Osteoblast (primary cell): ENCODE measurements around the gene DCAF11. TPM values are rescaled to one million over a fixed set of nuclear protein-coding genes. Genes with fewer than 3 reads are reported as not detected.

Experiments
- DNase-seq: peaks from one replicate; pipeline ENCODE4 v3.0.0; 2011; ENCODE audit warnings: low spot score, mixed read lengths; ENCODE audit not compliant: insufficient read length; ENCODE audit errors: missing footprints
- H2AFZ ChIP-seq: 2 replicates; pipeline ENCODE4 v1.6.0; 2011; ENCODE audit warnings: mild to moderate bottlenecking, low read length
- H3K27ac ChIP-seq: 2 replicates; pipeline ENCODE4 v1.5.1; 2011; ENCODE audit warnings: mild to moderate bottlenecking, low read depth, low read length, moderate library complexity
- H3K27me3 ChIP-seq: 2 replicates; pipeline ENCODE4 v1.6.0; 2012; ENCODE audit warnings: mild to moderate bottlenecking, control low read depth, inconsistent platforms, low read length, moderate library complexity; ENCODE audit not compliant: insufficient read depth
- H3K36me3 ChIP-seq: 2 replicates; pipeline ENCODE4 v1.5.1; 2011; ENCODE audit warnings: mild to moderate bottlenecking, low read length, control low read depth, moderate library complexity; ENCODE audit not compliant: insufficient read depth
- H3K4me1 ChIP-seq: 2 replicates; pipeline ENCODE4 v1.5.1; 2011; ENCODE audit warnings: mild to moderate bottlenecking, low read length, control low read depth, moderate library complexity; ENCODE audit not compliant: insufficient read depth
- H3K4me2 ChIP-seq: 2 replicates; pipeline ENCODE4 v1.6.0; 2011; ENCODE audit warnings: mild to moderate bottlenecking, low read length; ENCODE audit not compliant: insufficient read depth
- H3K4me3 ChIP-seq: fragments of 200-600 bp; sonication (generic); 3 replicates; pipeline ENCODE4 v1.5.1; 2012; ENCODE audit warnings: mild to moderate bottlenecking, low read length, inconsistent platforms; ENCODE audit not compliant: insufficient read depth
- H3K79me2 ChIP-seq: 2 replicates; pipeline ENCODE4 v1.6.0; 2012; ENCODE audit warnings: mild to moderate bottlenecking, low read length, control low read depth, inconsistent platforms; ENCODE audit not compliant: insufficient read depth
- H3K9me3 ChIP-seq: 2 replicates; pipeline ENCODE4 v1.5.1; 2011; ENCODE audit warnings: low read depth, low read length, control low read depth
- H4K20me1 ChIP-seq: 2 replicates; pipeline ENCODE4 v1.6.0; 2012; ENCODE audit warnings: mild to moderate bottlenecking, low read length, control low read depth; ENCODE audit not compliant: insufficient read depth
- CTCF ChIP-seq: IDR thresholded peaks from 2 replicates; pipeline ENCODE4 v1.5.1; 2011; ENCODE audit warnings: mild to moderate bottlenecking, low read depth, low read length, moderate library complexity; ENCODE audit errors: extremely low read depth
- total RNA-seq: library from RNA; depleted of rRNA; stranded (reverse); fragments of >200 nt; gene quantifications from 2 replicates; pipeline ENCODE4 v1.2.3, GENCODE V29; 2012

Gene DCAF11
- total RNA-seq, 1 donor: 84.7 TPM

GRCh38 chr14:24087004-24087403 lies 27.6 kb upstream of the DCAF11 start:
- peaks cover 12% of the 10 kb centered on the region for H3K27me3 ChIP-seq
- H4K20me1 ChIP-seq: no peaks in the 10 kb centered on the region
- H3K4me3 ChIP-seq: no peak overlapping the region
- no peak overlapping the region for H3K4me2 ChIP-seq
- no peaks in the 10 kb centered on the region for H3K9me3 ChIP-seq
- H3K79me2 ChIP-seq: no peaks in the 10 kb centered on the region
- H3K4me1 ChIP-seq: no peaks in the 10 kb centered on the region
- peak; percentile 44 for DNase-seq
- no peak overlapping the region for H2AFZ ChIP-seq
- H3K27ac ChIP-seq: no peak overlapping the region
- H3K36me3 ChIP-seq: no peaks in the 10 kb centered on the region
- no peak for TF ChIP-seq CTCF

- no peak for TF ChIP-seq CTCF
- Histone ChIP-seq H3K4me2 (no peak overlapping the region), H3K27me3 (peaks cover 3% of the 10 kb centered on the region), H3K27ac (no peak overlapping the region), H3K9me3 (no peaks in the 10 kb centered on the region), H3K4me3 (no peak overlapping the region), H3K4me1 (no peaks in the 10 kb centered on the region), H3K36me3 (no peaks in the 10 kb centered on the region), H2AFZ (no peak overlapping the region), H4K20me1 (no peaks in the 10 kb centered on the region), H3K79me2 (no peaks in the 10 kb centered on the region)
- DNase-seq: peak; percentile 56
These were observed 26.5 kb upstream of the DCAF11 start for GRCh38 chr14:24088095-24088494.

- no peaks in the 10 kb centered on the region for H3K9me3 ChIP-seq
- H3K4me3 ChIP-seq: no peak overlapping the region
- no peaks in the 10 kb centered on the region for H4K20me1 ChIP-seq
- peaks cover 2% of the 10 kb centered on the region for H3K4me1 ChIP-seq
- H3K36me3 ChIP-seq: no peaks in the 10 kb centered on the region
- H3K4me2 ChIP-seq: no peak overlapping the region
- H2AFZ ChIP-seq: no peak overlapping the region
- H3K27me3 ChIP-seq: no peaks in the 10 kb centered on the region
- TF ChIP-seq CTCF: no peak
- peaks cover 1% of the 10 kb centered on the region for H3K79me2 ChIP-seq
- no peak for DNase-seq
- H3K27ac ChIP-seq: no peak overlapping the region
These were observed 24.7 kb upstream of the DCAF11 start for GRCh38 chr14:24089890-24090289.

GRCh38 chr14:24092110-24092504 lies 22.5 kb upstream of the DCAF11 start:
- Histone ChIP-seq H2AFZ (no peak overlapping the region), H3K36me3 (no peaks in the 10 kb centered on the region), H3K79me2 (peaks cover 10% of the 10 kb centered on the region), H3K27me3 (no peaks in the 10 kb centered on the region), H3K27ac (no peak overlapping the region), H3K4me2 (no peak overlapping the region), H3K9me3 (no peaks in the 10 kb centered on the region), H3K4me3 (no peak overlapping the region), H3K4me1 (peaks cover 10% of the 10 kb centered on the region), H4K20me1 (no peaks in the 10 kb centered on the region)
- no peak for TF ChIP-seq CTCF
- no peak for DNase-seq
